ENCODE measurements around the gene FBXL19. TPM values are rescaled to one million over a fixed set of nuclear protein-coding genes. Genes with fewer than 3 reads are reported as not detected.
A peak's percentile ranks its signal among the peaks of the same experiment; 100 is the strongest.

Gene FBXL19
- polyA plus RNA-seq, 1 of the 3 experiments (the other 2 are of a cell fraction) = 20.6 TPM

DNA sequence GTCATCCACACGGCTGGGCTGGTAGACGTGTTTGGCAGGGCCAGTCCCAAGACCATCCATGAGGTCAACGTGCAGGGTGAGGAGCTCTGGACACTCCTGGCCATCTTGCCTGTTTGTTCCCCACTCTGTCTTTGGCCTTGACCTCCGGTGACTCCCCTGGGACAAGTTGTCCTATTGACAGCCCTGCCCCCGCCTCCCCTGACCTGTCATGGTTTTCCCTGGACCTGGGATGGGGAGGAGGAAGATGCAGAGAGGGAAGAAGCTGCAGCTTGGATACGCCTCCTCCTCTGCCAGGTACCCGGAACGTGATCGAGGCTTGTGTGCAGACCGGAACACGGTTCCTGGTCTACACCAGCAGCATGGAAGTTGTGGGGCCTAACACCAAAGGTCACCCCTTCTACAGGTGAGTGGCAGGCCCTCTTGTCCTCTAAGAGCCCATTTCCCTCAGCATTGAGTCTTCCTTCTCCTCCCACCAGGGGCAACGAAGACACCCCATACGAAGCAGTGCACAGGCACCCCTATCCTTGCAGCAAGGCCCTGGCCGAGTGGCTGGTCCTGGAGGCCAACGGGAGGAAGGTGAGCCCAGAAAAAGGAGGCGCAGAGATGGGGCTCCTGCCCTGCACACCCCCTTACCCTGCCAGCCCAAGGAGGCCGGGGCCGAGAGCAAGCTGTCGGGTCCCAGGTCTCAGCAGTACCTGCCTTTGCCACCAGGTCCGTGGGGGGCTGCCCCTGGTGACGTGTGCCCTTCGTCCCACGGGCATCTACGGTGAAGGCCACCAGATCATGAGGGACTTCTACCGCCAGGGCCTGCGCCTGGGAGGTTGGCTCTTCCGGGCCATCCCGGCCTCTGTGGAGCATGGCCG lies 63.0 kb downstream of the FBXL19 start:
- no peak overlapping the region for H3K9ac ChIP-seq
- H3K4me2 ChIP-seq = peak overlapping the region; percentile 80; the same call in 1 of the 2 replicates
- H3K27ac ChIP-seq (ENCODE audit: low read depth in 2 of 2, low read length in 1 of 2) = no peak overlapping the region; a peak in 1 of 4 replicates
- no peak for DNase-seq
- peaks cover 5% of the 10 kb centered on the region for H3F3A ChIP-seq (replicated peaks; ENCODE audit: insufficient read depth)
- TF ChIP-seq POLR2AphosphoS5 (IDR thresholded peaks at IDR 0.05; ENCODE audit: low read depth, low read length) = 0 out of 2 replicates have a peak, but pooled peaks have one; percentile 6
- no peak for TF ChIP-seq SMC3 (IDR thresholded peaks at IDR 0.05; ENCODE audit: low read depth, low read length)
- TF ChIP-seq GABPA (IDR thresholded peaks at IDR 0.05; ENCODE audit: low read depth) = no peak
- TF ChIP-seq MAX (IDR thresholded peaks at IDR 0.05; ENCODE audit: low read depth) = no peak
- TF ChIP-seq RFX5 (IDR thresholded peaks at IDR 0.05; ENCODE audit: low read length) = no peak
- TF ChIP-seq REST (IDR thresholded peaks at IDR 0.05; ENCODE audit: low read depth, low read length) = no peak
- ChIA-PET POLR2A (interaction anchor here (1.1 kb wide), 1 partner anchor 156 kb away, joined by 3 read pairs; no protein-coding TSS in a partner anchor), CTCF (interaction anchor here (0.7 to 5.3 kb wide), 21 partner anchors 8 to 882 kb away, joined by 3 to 38 read pairs (median 6); partner anchors contain the start of genes KAT8 and ZNF843)
- no peaks in the 10 kb centered on the region for H3K79me2 ChIP-seq (ENCODE audit: insufficient read depth)
- H3K36me3 ChIP-seq (replicated peaks in 1 of 2; ENCODE audit: control insufficient read depth in 1 of 2, insufficient read depth in 2 of 2, low read length in 1 of 2) = peaks cover 0 to 10% of the 10 kb centered on the region in 2 experiments
- no peaks in the 10 kb centered on the region for H3K9me2 ChIP-seq
- no peaks in the 10 kb centered on the region for H3K27me3 ChIP-seq (ENCODE audit: insufficient read depth)
- H3K9me3 ChIP-seq = no peaks in the 10 kb centered on the region
- no peak overlapping the region for H2AFZ ChIP-seq (ENCODE audit: low read depth)
- H3K4me1 ChIP-seq (ENCODE audit: control insufficient read depth in 1 of 2, insufficient read depth in 2 of 2, low read depth in 1 of 2, low read length in 1 of 2) = peaks cover 5 to 8% of the 10 kb centered on the region in 2 experiments; a peak in 2 of 4 replicates
- WGBS (ENCODE audit: low lambda C conversion rate) = 92% methylated on average over 20 of the region's 29 CpGs
- no peaks in the 10 kb centered on the region for H4K20me1 ChIP-seq (ENCODE audit: insufficient read depth)
- H3K4me3 ChIP-seq (ENCODE audit: low read depth in 2 of 2, low read length in 1 of 2) = no peak overlapping the region

- H3K4me2 ChIP-seq = no peak overlapping the region
- no peak for DNase-seq
- H3K27me3 ChIP-seq (ENCODE audit: insufficient read depth) = no peaks in the 10 kb centered on the region
- H3K36me3 ChIP-seq (replicated peaks in 1 of 2; ENCODE audit: control insufficient read depth in 1 of 2, insufficient read depth in 2 of 2, low read length in 1 of 2) = peaks cover 0 to 10% of the 10 kb centered on the region in 2 experiments
- no peaks in the 10 kb centered on the region for H3K79me2 ChIP-seq (ENCODE audit: insufficient read depth)
- H2AFZ ChIP-seq (ENCODE audit: low read depth) = no peak overlapping the region
- no peak overlapping the region for H3K27ac ChIP-seq (ENCODE audit: low read depth in 2 of 2, low read length in 1 of 2)
- H4K20me1 ChIP-seq (ENCODE audit: insufficient read depth) = no peaks in the 10 kb centered on the region
- H3F3A ChIP-seq (replicated peaks; ENCODE audit: insufficient read depth) = no peaks in the 10 kb centered on the region
- H3K4me1 ChIP-seq (ENCODE audit: control insufficient read depth in 1 of 2, insufficient read depth in 2 of 2, low read depth in 1 of 2, low read length in 1 of 2) = peaks cover 5 to 8% of the 10 kb centered on the region in 2 experiments; a peak in 2 of 4 replicates
- H3K9me3 ChIP-seq = no peaks in the 10 kb centered on the region
- ChIA-PET CTCF (interaction anchor here (0.5 to 2.2 kb wide), 2 partner anchors 155 to 455 kb away, joined by 3 to 6 read pairs; partner anchors contain the start of gene ZNF843), POLR2A (interaction anchor here (0.9 kb wide), 1 partner anchor 9 kb away, joined by 5 read pairs; no protein-coding TSS in a partner anchor)
- WGBS (ENCODE audit: low lambda C conversion rate) = 97% methylated on average over 7 of the region's 30 CpGs
- H3K9ac ChIP-seq = no peak overlapping the region
- no peak overlapping the region for H3K4me3 ChIP-seq (ENCODE audit: low read depth in 2 of 2, low read length in 1 of 2)
- H3K9me2 ChIP-seq = no peaks in the 10 kb centered on the region
- no peak for TF ChIP-seq PBX3 (IDR thresholded peaks at IDR 0.05)
- TF ChIP-seq YY1 (IDR thresholded peaks at IDR 0.05; ENCODE audit: low read depth) = no peak
- TF ChIP-seq MXI1 (IDR thresholded peaks at IDR 0.05; ENCODE audit: low read depth, low read length) = no peak
- TF ChIP-seq NFIC (IDR thresholded peaks at IDR 0.05; ENCODE audit: borderline replicate concordance) = no peak
- no peak for TF ChIP-seq TCF12 (IDR thresholded peaks at IDR 0.05)
- TF ChIP-seq, protein P1, sequence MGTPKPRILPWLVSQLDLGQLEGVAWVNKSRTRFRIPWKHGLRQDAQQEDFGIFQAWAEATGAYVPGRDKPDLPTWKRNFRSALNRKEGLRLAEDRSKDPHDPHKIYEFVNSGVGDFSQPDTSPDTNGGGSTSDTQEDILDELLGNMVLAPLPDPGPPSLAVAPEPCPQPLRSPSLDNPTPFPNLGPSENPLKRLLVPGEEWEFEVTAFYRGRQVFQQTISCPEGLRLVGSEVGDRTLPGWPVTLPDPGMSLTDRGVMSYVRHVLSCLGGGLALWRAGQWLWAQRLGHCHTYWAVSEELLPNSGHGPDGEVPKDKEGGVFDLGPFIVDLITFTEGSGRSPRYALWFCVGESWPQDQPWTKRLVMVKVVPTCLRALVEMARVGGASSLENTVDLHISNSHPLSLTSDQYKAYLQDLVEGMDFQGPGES (IDR thresholded peaks at IDR 0.05; ENCODE audit: low read depth, low read length) = no peak
- no peak for TF ChIP-seq FOXM1 (IDR thresholded peaks at IDR 0.05; ENCODE audit: low read depth)
- TF ChIP-seq, protein P2, sequence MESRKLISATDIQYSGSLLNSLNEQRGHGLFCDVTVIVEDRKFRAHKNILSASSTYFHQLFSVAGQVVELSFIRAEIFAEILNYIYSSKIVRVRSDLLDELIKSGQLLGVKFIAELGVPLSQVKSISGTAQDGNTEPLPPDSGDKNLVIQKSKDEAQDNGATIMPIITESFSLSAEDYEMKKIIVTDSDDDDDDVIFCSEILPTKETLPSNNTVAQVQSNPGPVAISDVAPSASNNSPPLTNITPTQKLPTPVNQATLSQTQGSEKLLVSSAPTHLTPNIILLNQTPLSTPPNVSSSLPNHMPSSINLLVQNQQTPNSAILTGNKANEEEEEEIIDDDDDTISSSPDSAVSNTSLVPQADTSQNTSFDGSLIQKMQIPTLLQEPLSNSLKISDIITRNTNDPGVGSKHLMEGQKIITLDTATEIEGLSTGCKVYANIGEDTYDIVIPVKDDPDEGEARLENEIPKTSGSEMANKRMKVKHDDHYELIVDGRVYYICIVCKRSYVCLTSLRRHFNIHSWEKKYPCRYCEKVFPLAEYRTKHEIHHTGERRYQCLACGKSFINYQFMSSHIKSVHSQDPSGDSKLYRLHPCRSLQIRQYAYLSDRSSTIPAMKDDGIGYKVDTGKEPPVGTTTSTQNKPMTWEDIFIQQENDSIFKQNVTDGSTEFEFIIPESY (IDR thresholded peaks at IDR 0.05; ENCODE audit: borderline replicate concordance, low read depth) = no peak
- TF ChIP-seq EZH2phosphoT487 (IDR thresholded peaks at IDR 0.05; ENCODE audit: borderline replicate concordance, low read depth) = no peak
These were observed 64.3 kb downstream of the FBXL19 start for GRCh38 chr16:30987581-30988190.
